22Rv1 (cell line): ENCODE measurements around the gene PACRG.

Experiments
- ZFX ChIP-seq: fragments of 450-650 bp; IDR thresholded peaks from 2 replicates; pipeline ENCODE4 v1.6.1; 2017; ENCODE audit warnings: antibody characterized with exemption, borderline replicate concordance
- TF ChIP-seq, protein P1 (sequence below): fragments of 450-650 bp; IDR thresholded peaks from 2 replicates; pipeline ENCODE4 v1.5.1; 2017; ENCODE audit warnings: mild to moderate bottlenecking

DNA sequence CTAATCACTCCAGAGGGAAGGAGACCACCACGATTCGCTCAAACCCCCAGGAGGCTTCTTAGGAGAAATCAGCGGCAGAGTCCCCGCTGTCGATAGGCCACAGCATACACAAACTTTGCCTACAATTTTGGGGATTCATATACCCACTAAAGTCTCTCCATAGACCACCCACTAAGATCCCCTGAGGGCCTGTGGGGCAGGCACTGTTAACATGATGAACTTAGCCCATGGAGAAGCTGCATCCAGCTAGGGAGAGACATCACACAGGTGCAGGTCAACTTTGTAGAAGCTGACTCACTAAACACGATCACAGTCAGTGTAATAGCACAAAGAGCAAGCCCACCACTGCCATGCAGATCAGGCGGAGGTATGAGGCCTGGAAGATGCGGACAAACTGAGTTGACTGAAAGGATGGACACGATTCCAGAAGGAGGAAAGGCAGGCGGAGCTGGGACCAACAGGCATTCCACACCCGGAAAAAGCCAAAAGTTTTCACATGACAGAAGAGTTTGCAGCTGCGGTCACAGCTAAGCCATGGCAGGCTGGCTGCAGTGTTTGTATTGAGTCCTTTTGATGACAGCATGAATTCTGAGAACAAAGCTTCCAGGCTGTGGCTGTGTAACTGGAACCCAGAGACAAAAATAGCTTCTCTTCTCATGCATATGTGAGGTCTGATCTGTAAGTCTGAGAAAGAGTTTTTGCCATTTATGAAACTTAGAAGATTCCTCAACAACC is 611.1 kb downstream of the PACRG start:
- TF ChIP-seq, protein P1, sequence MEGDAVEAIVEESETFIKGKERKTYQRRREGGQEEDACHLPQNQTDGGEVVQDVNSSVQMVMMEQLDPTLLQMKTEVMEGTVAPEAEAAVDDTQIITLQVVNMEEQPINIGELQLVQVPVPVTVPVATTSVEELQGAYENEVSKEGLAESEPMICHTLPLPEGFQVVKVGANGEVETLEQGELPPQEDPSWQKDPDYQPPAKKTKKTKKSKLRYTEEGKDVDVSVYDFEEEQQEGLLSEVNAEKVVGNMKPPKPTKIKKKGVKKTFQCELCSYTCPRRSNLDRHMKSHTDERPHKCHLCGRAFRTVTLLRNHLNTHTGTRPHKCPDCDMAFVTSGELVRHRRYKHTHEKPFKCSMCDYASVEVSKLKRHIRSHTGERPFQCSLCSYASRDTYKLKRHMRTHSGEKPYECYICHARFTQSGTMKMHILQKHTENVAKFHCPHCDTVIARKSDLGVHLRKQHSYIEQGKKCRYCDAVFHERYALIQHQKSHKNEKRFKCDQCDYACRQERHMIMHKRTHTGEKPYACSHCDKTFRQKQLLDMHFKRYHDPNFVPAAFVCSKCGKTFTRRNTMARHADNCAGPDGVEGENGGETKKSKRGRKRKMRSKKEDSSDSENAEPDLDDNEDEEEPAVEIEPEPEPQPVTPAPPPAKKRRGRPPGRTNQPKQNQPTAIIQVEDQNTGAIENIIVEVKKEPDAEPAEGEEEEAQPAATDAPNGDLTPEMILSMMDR, result no peak
- no peak for TF ChIP-seq ZFX
